ENCODE data around the gene CACNA1D.

The CACNA1D gene

DNA sequence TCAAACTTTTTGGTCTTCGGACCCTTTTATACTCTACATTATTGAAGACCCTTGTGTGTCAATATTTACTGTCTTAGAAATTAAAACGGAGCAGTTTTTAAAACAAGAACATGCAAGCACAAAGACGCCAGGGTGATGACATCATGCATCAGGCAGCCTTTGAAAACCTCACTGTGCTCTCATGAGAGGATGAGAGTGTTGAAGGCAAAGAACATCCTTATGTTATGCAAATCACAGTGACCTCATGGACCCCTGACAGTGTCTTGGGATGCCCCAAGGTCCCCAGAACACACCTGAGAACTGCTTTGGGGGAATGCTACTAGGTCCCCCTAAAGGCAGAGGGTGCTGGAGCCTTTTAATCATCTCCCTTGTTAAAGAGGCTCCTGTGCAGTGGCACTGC lies 300.2 kb downstream of the CACNA1D start:
- H3K4me3 ChIP-seq (ENCODE audit: low read length) = no peak overlapping the region
- TF ChIP-seq CTCF (conservative IDR thresholded peaks at IDR 0.05; ENCODE audit: low read depth, low read length) = no peak
- DNase-seq (ENCODE audit: low read depth) = no peak

DNA sequence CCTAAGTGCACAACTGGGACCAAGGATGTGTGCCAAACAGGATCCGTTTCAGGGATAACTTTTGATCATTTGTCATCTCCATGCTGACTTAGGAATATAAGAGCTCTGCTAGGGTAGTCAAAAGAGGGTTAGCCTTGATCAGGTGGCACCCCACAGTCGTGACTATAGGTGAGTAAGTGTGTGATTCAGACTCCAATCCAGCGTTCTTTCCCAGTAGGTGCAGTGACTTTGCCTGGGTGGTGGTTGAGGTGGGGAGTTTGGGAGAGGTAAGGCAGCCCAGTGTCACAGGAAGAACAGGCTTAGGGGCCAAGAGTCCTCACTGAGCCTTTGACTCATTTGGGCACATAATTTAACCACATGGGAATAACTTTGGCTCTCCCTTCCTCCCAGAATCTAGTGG lies 300.8 kb downstream of the CACNA1D start:
- TF ChIP-seq CTCF (conservative IDR thresholded peaks at IDR 0.05; ENCODE audit: low read depth, low read length) = no peak
- DNase-seq (ENCODE audit: low read depth) = no peak
- no peak overlapping the region for H3K4me3 ChIP-seq (ENCODE audit: low read length)

GRCh38 chr3:53795789-53796560 lies 301.6 kb downstream of the CACNA1D start:
- no peak for DNase-seq (ENCODE audit: low read depth)
- no peak overlapping the region for H3K4me3 ChIP-seq (ENCODE audit: low read length)
- TF ChIP-seq CTCF (conservative IDR thresholded peaks at IDR 0.05; ENCODE audit: low read depth, low read length) = no peak

GRCh38 chr3:53798144-53798543 lies 303.7 kb downstream of the CACNA1D start:
- no peak overlapping the region for H3K4me3 ChIP-seq (ENCODE audit: low read length)
- TF ChIP-seq CTCF (conservative IDR thresholded peaks at IDR 0.05; ENCODE audit: low read depth, low read length) = no peak
- DNase-seq (ENCODE audit: low read depth) = no peak

GRCh38 chr3:53799338-53799865 lies 305.0 kb downstream of the CACNA1D start:
- H3K4me3 ChIP-seq (ENCODE audit: low read length) = no peak overlapping the region
- no peak for TF ChIP-seq CTCF (conservative IDR thresholded peaks at IDR 0.05; ENCODE audit: low read depth, low read length)
- no peak for DNase-seq (ENCODE audit: low read depth)

DNA sequence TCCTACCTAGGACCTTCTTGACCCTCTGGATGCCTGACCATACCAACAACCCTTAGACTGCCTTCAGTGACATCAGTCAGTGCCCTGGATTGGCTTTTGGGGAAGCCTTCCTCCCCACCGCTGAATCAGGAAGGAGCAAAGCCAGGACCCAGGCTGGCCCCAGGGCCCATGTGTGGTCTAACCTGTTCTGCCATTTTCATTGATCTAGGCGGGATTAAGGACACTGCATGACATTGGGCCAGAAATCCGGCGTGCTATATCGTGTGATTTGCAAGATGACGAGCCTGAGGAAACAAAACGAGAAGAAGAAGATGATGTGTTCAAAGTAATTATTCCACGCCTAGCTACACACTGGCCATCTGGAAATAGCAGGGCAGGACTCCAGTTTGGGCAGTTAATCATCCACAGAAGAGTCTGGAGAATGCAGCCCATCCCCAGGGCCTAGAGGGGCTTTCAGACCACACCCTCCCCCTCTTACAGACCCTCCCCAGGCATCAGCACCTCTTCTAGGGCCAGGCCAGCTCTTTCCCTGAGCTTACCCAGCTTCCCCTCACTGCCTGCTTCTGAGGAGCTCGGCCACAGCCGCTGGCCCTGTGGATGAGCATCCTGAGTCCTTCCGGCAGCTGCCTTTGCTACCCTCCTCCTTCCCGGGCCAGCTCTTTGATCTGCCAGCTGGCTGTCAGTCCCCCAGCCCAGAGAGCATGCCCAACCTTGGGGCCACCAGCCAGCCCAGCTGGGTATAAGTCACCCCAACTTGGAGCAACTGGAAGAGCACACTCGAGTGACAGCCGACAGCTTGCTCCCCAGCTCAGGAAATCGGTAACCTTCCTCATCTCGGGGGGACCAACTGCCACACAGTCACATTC lies 305.9 kb downstream of the CACNA1D start:
- DNase-seq (ENCODE audit: low read depth) = no peak
- H3K4me3 ChIP-seq (ENCODE audit: low read length) = no peak overlapping the region
- TF ChIP-seq CTCF (conservative IDR thresholded peaks at IDR 0.05; ENCODE audit: low read depth, low read length) = no peak
